SK-N-SH treated with all-trans-retinoic acid at 6 μM for 48 hours (cell line): ENCODE results near the gene ZNF577.

Experiments used
- ARNTL ChIP-seq: fragments of 450-650 bp; formaldehyde crosslinking; IDR thresholded peaks from 2 replicates; pipeline ENCODE4 v1.5.0; 2020; ENCODE audit warnings: low read depth, mild to moderate bottlenecking, moderate library complexity, borderline replicate concordance
- BACH2 ChIP-seq: fragments of 250-450 bp; sonication (Bioruptor Pico); IDR thresholded peaks from 2 replicates; pipeline ENCODE4 v1.9.0; 2021; ENCODE audit warnings: mild to moderate bottlenecking, borderline replicate concordance
- OSR1 ChIP-seq: fragments of 250-450 bp; sonication (Bioruptor Pico); IDR thresholded peaks from 2 replicates; pipeline ENCODE4 v1.8.0; 2022; ENCODE audit warnings: moderate library complexity, mild to moderate bottlenecking, inconsistent platforms
- RARB ChIP-seq: fragments of 250-450 bp; sonication (Bioruptor Pico); IDR thresholded peaks from 2 replicates; pipeline ENCODE4 v1.8.0; 2021; ENCODE audit warnings: mild to moderate bottlenecking, moderate library complexity
- SNAI2 ChIP-seq: fragments of 250-450 bp; sonication (Bioruptor Pico); IDR thresholded peaks from 2 replicates; pipeline ENCODE4 v1.5.0; 2020; ENCODE audit warnings: mild to moderate bottlenecking, moderate library complexity
- TCF4 ChIP-seq: fragments of 250-450 bp; sonication (Bioruptor Pico); IDR thresholded peaks from 2 replicates; pipeline ENCODE4 v1.8.0; 2021; ENCODE audit warnings: mild to moderate bottlenecking, moderate library complexity, borderline replicate concordance
- ZC3H10 ChIP-seq: fragments of 250-450 bp; sonication (Bioruptor Pico); IDR thresholded peaks from 2 replicates; pipeline ENCODE4 v1.5.1; 2021; ENCODE audit warnings: mild to moderate bottlenecking, moderate library complexity
- ZFP30 ChIP-seq: fragments of 450-650 bp; formaldehyde crosslinking; IDR thresholded peaks from 2 replicates; pipeline ENCODE4 v1.5.0; 2022; ENCODE audit warnings: mild to moderate bottlenecking, moderate library complexity
- ZNF565 ChIP-seq: fragments of 450-650 bp; formaldehyde crosslinking; conservative IDR thresholded peaks from 2 replicates; pipeline ENCODE4 v1.5.0; 2020; ENCODE audit warnings: low read depth, mild to moderate bottlenecking, moderate library complexity
- ZNF70 ChIP-seq: fragments of 450-650 bp; formaldehyde crosslinking; IDR thresholded peaks from 2 replicates; pipeline ENCODE4 v1.5.0; 2020; ENCODE audit warnings: mild to moderate bottlenecking, moderate library complexity
- ZNF8 ChIP-seq: fragments of 450-650 bp; formaldehyde crosslinking; IDR thresholded peaks from 2 replicates; pipeline ENCODE4 v1.5.0; 2020; ENCODE audit warnings: mild to moderate bottlenecking, moderate library complexity

DNA sequence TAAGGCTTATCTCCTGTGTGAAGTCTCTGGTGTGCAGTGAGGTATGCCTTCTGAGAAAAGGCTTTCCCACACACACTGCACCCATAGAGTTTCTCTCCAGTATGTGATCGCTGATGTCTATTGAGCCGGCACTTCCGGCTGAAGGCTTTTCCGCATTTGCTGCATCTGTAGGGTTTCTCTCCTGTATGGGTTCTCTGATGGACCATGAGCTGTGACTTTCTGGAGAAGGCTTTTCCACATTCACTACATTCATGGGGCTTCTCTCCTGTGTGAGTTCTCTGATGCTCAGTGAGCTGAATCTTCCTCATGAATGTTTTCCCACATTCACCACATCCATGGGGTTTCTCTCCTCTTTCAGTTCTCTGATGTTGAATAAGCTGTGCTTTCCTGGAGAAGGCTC is 14.7 kb downstream of the ZNF577 start:
- TF ChIP-seq TCF4 (CRISPR knock-in tag) = no peak
- TF ChIP-seq ZNF8 = no peak
- TF ChIP-seq ZC3H10 (CRISPR knock-in tag) = no peak
- no peak for TF ChIP-seq SNAI2 (CRISPR knock-in tag)
- TF ChIP-seq ZFP30 (CRISPR knock-in tag) = no peak
- no peak for TF ChIP-seq OSR1 (CRISPR knock-in tag)
- no peak for TF ChIP-seq ZNF565 (CRISPR knock-in tag)
- no peak for TF ChIP-seq ARNTL (CRISPR knock-in tag)
- TF ChIP-seq BACH2 (CRISPR knock-in tag) = no peak
- no peak for TF ChIP-seq RARB (CRISPR knock-in tag)
- TF ChIP-seq ZNF70 (CRISPR knock-in tag) = no peak
